Neuronal stem cell (in vitro differentiated cells): ENCODE measurements around the gene MS4A13.

Source experiments
- DNase-seq: peaks from one replicate; pipeline ENCODE4 v3.0.0-alpha.2; 2013; ENCODE audit warnings: low spot score
- H2AFZ ChIP-seq: one replicate; pipeline ENCODE4 v1.6.1; 2013; ENCODE audit warnings: mild to moderate bottlenecking, low read length, inconsistent platforms
- H2AK5ac ChIP-seq: 2 replicates; pipeline ENCODE4 v1.6.1; 2013; ENCODE audit warnings: low read depth, mild to moderate bottlenecking, inconsistent platforms, low read length, moderate library complexity, mixed read lengths
- H2BK120ac ChIP-seq: 2 replicates; pipeline ENCODE4 v1.6.1; 2013; ENCODE audit warnings: low read depth, mild to moderate bottlenecking, inconsistent platforms, low read length, moderate library complexity, mixed read lengths
- H2BK12ac ChIP-seq: one replicate; pipeline ENCODE4 v1.6.1; 2013; ENCODE audit warnings: low read length, inconsistent platforms
- H2BK15ac ChIP-seq: 2 replicates; pipeline ENCODE4 v1.6.1; 2013; ENCODE audit warnings: mild to moderate bottlenecking, low read length, inconsistent platforms, mixed read lengths
- H2BK5ac ChIP-seq: one replicate; pipeline ENCODE4 v1.6.1; 2013; ENCODE audit warnings: inconsistent platforms, mild to moderate bottlenecking, low read length, moderate library complexity
- H3K14ac ChIP-seq: one replicate; pipeline ENCODE4 v1.6.1; 2013; ENCODE audit warnings: low read length, inconsistent platforms
- H3K18ac ChIP-seq: 2 replicates; pipeline ENCODE4 v1.6.1; 2013; ENCODE audit warnings: low read length, inconsistent platforms
- H3K23ac ChIP-seq: 2 replicates; pipeline ENCODE4 v1.6.1; 2013; ENCODE audit warnings: low read depth, mild to moderate bottlenecking, mixed read lengths, low read length, inconsistent platforms; ENCODE audit not compliant: poor library complexity
- H3K27ac ChIP-seq: replicated peaks from 3 replicates; pipeline ENCODE4 v1.5.1; 2013; ENCODE audit warnings: low read length, inconsistent platforms
- H3K27me3 ChIP-seq, 3 experiments: 2 replicates each; pipeline ENCODE4 v1.6.1; 2013; ENCODE audit warnings: low read length in 3 of 3, mild to moderate bottlenecking in 2 of 3, inconsistent platforms in 1 of 3, low read depth in 1 of 3, mixed read lengths in 1 of 3, moderate library complexity in 1 of 3; ENCODE audit not compliant: control insufficient read depth in 3 of 3, insufficient read depth in 3 of 3
- H3K36me3 ChIP-seq, 2 donors: replicated peaks in 1 of 2; 2 replicates each; pipeline ENCODE4 v1.6.1; 2013; ENCODE audit warnings: low read length in 2 of 2; ENCODE audit not compliant: control insufficient read depth in 2 of 2, insufficient read depth in 2 of 2
- H3K4ac ChIP-seq: 2 replicates; pipeline ENCODE4 v1.6.1; 2013; ENCODE audit warnings: inconsistent platforms, mild to moderate bottlenecking, low read length, moderate library complexity
- H3K4me1 ChIP-seq, 2 donors: 1 replicate in 1 of 2; 2 replicates in 1 of 2; pipeline ENCODE4 v1.6.1; 2013; ENCODE audit warnings: low read length in 2 of 2, low read depth in 1 of 2; ENCODE audit not compliant: control insufficient read depth in 2 of 2, insufficient read depth in 1 of 2
- H3K4me2 ChIP-seq: one replicate; pipeline ENCODE4 v1.6.1; 2013; ENCODE audit warnings: mild to moderate bottlenecking, low read length, inconsistent platforms; ENCODE audit not compliant: insufficient read depth, poor library complexity, severe bottlenecking
- H3K4me3 ChIP-seq, 2 donors: 2 replicates each; pipeline ENCODE4 v1.5.1; 2013; ENCODE audit warnings: low read length in 2 of 2, mild to moderate bottlenecking in 2 of 2, inconsistent platforms in 1 of 2, moderate library complexity in 1 of 2
- H3K79me1 ChIP-seq: one replicate; pipeline ENCODE4 v1.6.1; 2013; ENCODE audit warnings: low read depth, mild to moderate bottlenecking, inconsistent platforms, low read length, moderate library complexity
- H3K9ac ChIP-seq: one replicate; pipeline ENCODE4 v1.6.1; 2013; ENCODE audit warnings: mild to moderate bottlenecking, low read depth, low read length, inconsistent platforms; ENCODE audit not compliant: poor library complexity
- H3K9me3 ChIP-seq, 2 donors: replicated peaks in 1 of 2; 2 replicates each; pipeline versions ENCODE3 to v1.6.1; 2013; ENCODE audit warnings: low read length in 2 of 2, mild to moderate bottlenecking in 2 of 2, inconsistent platforms in 1 of 2, low read depth in 1 of 2, mixed read lengths in 1 of 2, moderate library complexity in 1 of 2; ENCODE audit not compliant: control insufficient read depth in 2 of 2, insufficient read depth in 1 of 2
- H4K8ac ChIP-seq: one replicate; pipeline ENCODE4 v1.6.1; 2013; ENCODE audit warnings: low read depth, mild to moderate bottlenecking, inconsistent platforms, low read length, moderate library complexity
- H4K91ac ChIP-seq: one replicate; pipeline ENCODE4 v1.6.1; 2013; ENCODE audit warnings: low read length, low read depth, mild to moderate bottlenecking, inconsistent platforms; ENCODE audit not compliant: poor library complexity
- WGBS, 2 donors: extraction: QIAGEN DNeasy Blood & Tissue Kit; methylation state at CpG; one replicate each; pipeline ENCODE4 v1.1.7; 2013; ENCODE audit warnings: missing lambda C conversion rate in 2 of 2, mixed read lengths in 1 of 2; ENCODE audit not compliant: insufficient read length in 2 of 2, insufficient replicate concordance in 1 of 2; ENCODE audit errors: extremely low coverage in 2 of 2; 5-methylcytosine and 5-hydroxymethylcytosine counted together

MS4A13 gene

GRCh38 chr11:60498399-60498798 lies 16.8 kb upstream of the MS4A13 start:
- H3K4me1 ChIP-seq = no peaks in the 10 kb centered on the region
- no peak overlapping the region for H2AK5ac ChIP-seq
- H3K79me1 ChIP-seq = no peaks in the 10 kb centered on the region
- no peak overlapping the region for H2BK5ac ChIP-seq
- no peak overlapping the region for H3K4me2 ChIP-seq
- H4K91ac ChIP-seq = no peak overlapping the region
- no peaks in the 10 kb centered on the region for H3K9me3 ChIP-seq
- no peaks in the 10 kb centered on the region for H3K36me3 ChIP-seq
- DNase-seq = no peak
- no peak overlapping the region for H2AFZ ChIP-seq
- no peaks in the 10 kb centered on the region for H3K27me3 ChIP-seq
- H3K14ac ChIP-seq = no peak overlapping the region
- no peak overlapping the region for H3K27ac ChIP-seq
- no peak overlapping the region for H2BK12ac ChIP-seq
- no peak overlapping the region for H3K9ac ChIP-seq
- no peak overlapping the region for H3K4me3 ChIP-seq
- H3K4ac ChIP-seq = no peak overlapping the region
- H2BK120ac ChIP-seq = no peak overlapping the region
- no peak overlapping the region for H4K8ac ChIP-seq
- no peak overlapping the region for H2BK15ac ChIP-seq
- no peak overlapping the region for H3K23ac ChIP-seq
- no peak overlapping the region for H3K18ac ChIP-seq
- no CpG with 5 or more reads among the region's 2 CpGs for WGBS, 2 donors

GRCh38 chr11:60498853-60499252 lies 16.3 kb upstream of the MS4A13 start:
- DNase-seq = no peak
- no peak overlapping the region for H2BK12ac ChIP-seq
- no peak overlapping the region for H3K4me2 ChIP-seq

GRCh38 chr11:60500276-60500910 lies 14.8 kb upstream of the MS4A13 start:
- H3K4me2 ChIP-seq = no peak overlapping the region
- no peak overlapping the region for H3K18ac ChIP-seq
- no peaks in the 10 kb centered on the region for H3K4me1 ChIP-seq
- no peak overlapping the region for H3K4me3 ChIP-seq
- H2AFZ ChIP-seq = no peak overlapping the region
- no peaks in the 10 kb centered on the region for H3K9me3 ChIP-seq
- H3K9ac ChIP-seq = no peak overlapping the region
- no peaks in the 10 kb centered on the region for H3K79me1 ChIP-seq
- DNase-seq = no peak
- H3K27me3 ChIP-seq = no peaks in the 10 kb centered on the region
- no peak overlapping the region for H3K23ac ChIP-seq
- no CpG with 5 or more reads among the region's 3 CpGs for WGBS, 2 donors
- no peak overlapping the region for H3K4ac ChIP-seq
- H3K14ac ChIP-seq = no peak overlapping the region
- no peaks in the 10 kb centered on the region for H3K36me3 ChIP-seq
- no peak overlapping the region for H4K8ac ChIP-seq
- no peak overlapping the region for H2BK120ac ChIP-seq
- H2BK12ac ChIP-seq = no peak overlapping the region
- H3K27ac ChIP-seq = no peak overlapping the region
- H2BK15ac ChIP-seq = no peak overlapping the region
- no peak overlapping the region for H2BK5ac ChIP-seq
- H2AK5ac ChIP-seq = no peak overlapping the region
- no peak overlapping the region for H4K91ac ChIP-seq

More at GRCh38 chr11:60498853-60499252, 16.3 kb upstream of the MS4A13 start:
- H2BK5ac ChIP-seq = no peak overlapping the region
- H2AFZ ChIP-seq = no peak overlapping the region
- no peak overlapping the region for H3K9ac ChIP-seq
- no peak overlapping the region for H2AK5ac ChIP-seq
- no peak overlapping the region for H3K18ac ChIP-seq
- H4K91ac ChIP-seq = no peak overlapping the region
- no peak overlapping the region for H3K4me3 ChIP-seq
- H3K27me3 ChIP-seq = no peaks in the 10 kb centered on the region
- H2BK120ac ChIP-seq = no peak overlapping the region
- H3K79me1 ChIP-seq = no peaks in the 10 kb centered on the region
- H4K8ac ChIP-seq = no peak overlapping the region
- H3K14ac ChIP-seq = no peak overlapping the region
- WGBS, 2 donors = no CpG with 5 or more reads among the region's 4 CpGs
- H3K4me1 ChIP-seq = no peaks in the 10 kb centered on the region
- H3K36me3 ChIP-seq = no peaks in the 10 kb centered on the region
- no peak overlapping the region for H3K23ac ChIP-seq
- H2BK15ac ChIP-seq = no peak overlapping the region
- H3K4ac ChIP-seq = no peak overlapping the region
- H3K9me3 ChIP-seq = no peaks in the 10 kb centered on the region
- H3K27ac ChIP-seq = no peak overlapping the region

- no peaks in the 10 kb centered on the region for H3K36me3 ChIP-seq
- H3K9ac ChIP-seq = no peak overlapping the region
- H3K23ac ChIP-seq = no peak overlapping the region
- no peak overlapping the region for H2BK12ac ChIP-seq
- no peak overlapping the region for H2AK5ac ChIP-seq
- no peak overlapping the region for H3K14ac ChIP-seq
- no peak overlapping the region for H2BK15ac ChIP-seq
- no peak overlapping the region for H4K91ac ChIP-seq
- no peak overlapping the region for H4K8ac ChIP-seq
- no peak overlapping the region for H3K4ac ChIP-seq
- no peak overlapping the region for H3K4me2 ChIP-seq
- H3K27ac ChIP-seq = no peak overlapping the region
- no peaks in the 10 kb centered on the region for H3K9me3 ChIP-seq
- no peak overlapping the region for H2BK120ac ChIP-seq
- H3K79me1 ChIP-seq = no peaks in the 10 kb centered on the region
- no peak overlapping the region for H2BK5ac ChIP-seq
- H3K18ac ChIP-seq = no peak overlapping the region
- DNase-seq = no peak
- H3K27me3 ChIP-seq = no peaks in the 10 kb centered on the region
- no peak overlapping the region for H3K4me3 ChIP-seq
- no peak overlapping the region for H2AFZ ChIP-seq
- H3K4me1 ChIP-seq = no peaks in the 10 kb centered on the region
- no CpG with 5 or more reads among the region's 3 CpGs for WGBS, 2 donors
These were observed 12.9 kb upstream of the MS4A13 start for GRCh38 chr11:60502221-60502775.
